ENCODE data around the gene CACFD1.

The CACFD1 gene

GRCh38 chr9:133459476-133460404, at the start of gene CACFD1:
CACFD1 (plus strand) TSS chr9:133459978; CDS start chr9:133460067, 89 bp downstream.
- Histone ChIP-seq H3K4me3 (ENCODE audit: low read depth, low read length) (peak within 1 kb of the TSS; percentile 56), H3K27ac (peak within 1 kb of the TSS; percentile 99), H3K9me3 (ENCODE audit: severe bottlenecking) (no peaks in the 10 kb centered on the region), H3K36me3 (peaks cover 9% of the 10 kb centered on the region), H3K27me3 (ENCODE audit: insufficient read depth, low read depth, severe bottlenecking) (no peaks in the 10 kb centered on the region)
- peak; percentile 99 for DNase-seq
- TF ChIP-seq, protein P1, sequence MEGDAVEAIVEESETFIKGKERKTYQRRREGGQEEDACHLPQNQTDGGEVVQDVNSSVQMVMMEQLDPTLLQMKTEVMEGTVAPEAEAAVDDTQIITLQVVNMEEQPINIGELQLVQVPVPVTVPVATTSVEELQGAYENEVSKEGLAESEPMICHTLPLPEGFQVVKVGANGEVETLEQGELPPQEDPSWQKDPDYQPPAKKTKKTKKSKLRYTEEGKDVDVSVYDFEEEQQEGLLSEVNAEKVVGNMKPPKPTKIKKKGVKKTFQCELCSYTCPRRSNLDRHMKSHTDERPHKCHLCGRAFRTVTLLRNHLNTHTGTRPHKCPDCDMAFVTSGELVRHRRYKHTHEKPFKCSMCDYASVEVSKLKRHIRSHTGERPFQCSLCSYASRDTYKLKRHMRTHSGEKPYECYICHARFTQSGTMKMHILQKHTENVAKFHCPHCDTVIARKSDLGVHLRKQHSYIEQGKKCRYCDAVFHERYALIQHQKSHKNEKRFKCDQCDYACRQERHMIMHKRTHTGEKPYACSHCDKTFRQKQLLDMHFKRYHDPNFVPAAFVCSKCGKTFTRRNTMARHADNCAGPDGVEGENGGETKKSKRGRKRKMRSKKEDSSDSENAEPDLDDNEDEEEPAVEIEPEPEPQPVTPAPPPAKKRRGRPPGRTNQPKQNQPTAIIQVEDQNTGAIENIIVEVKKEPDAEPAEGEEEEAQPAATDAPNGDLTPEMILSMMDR (IDR thresholded peaks at IDR 0.05; ENCODE audit: low read depth, low read length): no peak

GRCh38 chr9:133415170-133415569, 44.6 kb upstream of the CACFD1 start:
- Histone ChIP-seq H3K27ac (no peak overlapping the region), H3K27me3 (ENCODE audit: insufficient read depth, low read depth, severe bottlenecking) (no peaks in the 10 kb centered on the region), H3K9me3 (ENCODE audit: severe bottlenecking) (no peaks in the 10 kb centered on the region), H3K4me3 (ENCODE audit: low read depth, low read length) (no peak overlapping the region), H3K36me3 (peaks cover 49% of the 10 kb centered on the region)
- DNase-seq: no peak
- TF ChIP-seq, protein P1 (IDR thresholded peaks at IDR 0.05; ENCODE audit: low read depth, low read length): no peak

- Histone ChIP-seq H3K4me3 (ENCODE audit: low read depth, low read length) (peak within 1 kb of the TSS; percentile 92), H3K36me3 (peaks cover 38% of the 10 kb centered on the region), H3K27ac (peak within 1 kb of the TSS; percentile 87), H3K27me3 (ENCODE audit: insufficient read depth, low read depth, severe bottlenecking) (no peaks in the 10 kb centered on the region), H3K9me3 (ENCODE audit: severe bottlenecking) (no peaks in the 10 kb centered on the region)
- peak; percentile 90 for DNase-seq
- TF ChIP-seq, protein P1 (IDR thresholded peaks at IDR 0.05; ENCODE audit: low read depth, low read length): no peak
Measured at GRCh38 chr9:133417541-133418461, 42.0 kb upstream of the CACFD1 start, which contains the start of gene REXO4. REXO4 (minus strand) TSS chr9:133418010; CDS start chr9:133417844, 166 bp downstream.

DNA sequence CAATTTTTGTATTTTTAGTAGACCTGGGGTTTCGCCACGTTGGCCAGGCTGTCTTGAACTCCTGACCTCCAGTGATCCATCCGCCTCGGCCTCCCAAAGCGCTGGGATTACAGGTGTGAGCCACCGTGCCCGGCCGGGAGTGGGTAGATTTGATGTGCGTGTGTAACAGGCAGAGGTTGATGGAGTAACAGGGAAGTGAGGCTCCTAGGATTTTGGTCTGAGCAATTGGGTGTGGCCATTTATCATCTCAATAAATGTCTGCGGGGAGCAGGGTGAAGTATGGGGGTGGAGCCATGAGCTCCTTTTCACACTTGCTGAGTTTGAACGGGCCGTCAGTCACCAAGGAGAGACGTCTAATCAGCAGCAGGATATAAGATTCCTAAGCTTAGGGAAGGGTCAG, 40.8 kb upstream of the CACFD1 start:
- H3K27ac ChIP-seq: no peak overlapping the region
- TF ChIP-seq, protein P1 (IDR thresholded peaks at IDR 0.05; ENCODE audit: low read depth, low read length): no peak
- peaks cover 27% of the 10 kb centered on the region for H3K36me3 ChIP-seq
- H3K27me3 ChIP-seq (ENCODE audit: insufficient read depth, low read depth, severe bottlenecking): no peaks in the 10 kb centered on the region
- no peak overlapping the region for H3K4me3 ChIP-seq (ENCODE audit: low read depth, low read length)
- no peak for DNase-seq
- H3K9me3 ChIP-seq (ENCODE audit: severe bottlenecking): no peaks in the 10 kb centered on the region

GRCh38 chr9:133420392-133420827, 39.4 kb upstream of the CACFD1 start:
- H3K36me3 ChIP-seq: peaks cover 13% of the 10 kb centered on the region
- no peak overlapping the region for H3K4me3 ChIP-seq (ENCODE audit: low read depth, low read length)
- no peaks in the 10 kb centered on the region for H3K9me3 ChIP-seq (ENCODE audit: severe bottlenecking)
- H3K27me3 ChIP-seq (ENCODE audit: insufficient read depth, low read depth, severe bottlenecking): no peaks in the 10 kb centered on the region
- no peak overlapping the region for H3K27ac ChIP-seq
- TF ChIP-seq, protein P1 (IDR thresholded peaks at IDR 0.05; ENCODE audit: low read depth, low read length): no peak
- DNase-seq: no peak

Measured in WERI-Rb-1 (cell line).